GM20000 (cell line): ENCODE results near the gene C17orf113.
A peak's percentile ranks its signal among the peaks of the same experiment; 100 is the strongest.

ENCODE experiments used
- DNase-seq: peaks from one replicate; pipeline ENCODE4 v3.0.0; 2012; ENCODE audit warnings: low spot score
- TF ChIP-seq, protein P1 (sequence below): IDR thresholded peaks from 2 replicates; pipeline ENCODE4 v1.5.1; 2012; ENCODE audit warnings: mild to moderate bottlenecking, control low read depth; ENCODE audit errors: extremely low read depth, missing control alignments

The C17orf113 gene

DNA sequence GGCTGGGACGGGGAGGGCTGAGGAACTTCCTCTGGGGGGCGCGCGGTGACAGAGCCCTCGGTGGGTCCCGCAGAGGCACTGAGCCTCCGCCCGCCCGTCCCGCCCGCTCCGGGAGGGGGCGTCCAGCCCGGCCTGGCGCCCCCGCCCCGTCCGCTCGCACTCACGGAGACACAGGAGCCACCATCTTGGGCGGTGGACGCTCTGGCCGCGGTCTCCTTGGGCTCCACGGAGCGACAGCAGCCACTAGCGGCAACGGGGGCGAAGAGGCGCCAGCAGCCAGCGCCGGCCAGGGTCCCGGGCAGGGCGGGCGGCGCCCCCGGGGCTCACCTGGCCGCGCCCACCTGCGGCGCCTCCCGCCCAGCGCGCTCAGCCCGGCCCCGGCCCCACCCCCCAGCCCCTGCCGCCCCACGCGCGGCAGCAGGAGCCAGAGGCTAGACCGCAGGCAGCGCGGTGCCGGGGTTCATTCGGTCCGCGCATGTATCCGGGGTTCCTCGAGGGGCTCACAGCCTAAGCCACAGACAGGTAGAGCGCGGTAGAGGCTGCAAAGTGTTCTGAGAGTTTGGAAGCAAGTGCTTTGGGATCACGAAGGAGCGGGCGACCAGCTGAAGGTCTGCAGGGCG is at the start of gene C17orf113:
Gene C17orf113 (minus strand): TSS at position 209 of the 620 bp plus-strand sequence. CDS start 7,225 bp downstream, outside the sequence.
- TF ChIP-seq, protein P1, sequence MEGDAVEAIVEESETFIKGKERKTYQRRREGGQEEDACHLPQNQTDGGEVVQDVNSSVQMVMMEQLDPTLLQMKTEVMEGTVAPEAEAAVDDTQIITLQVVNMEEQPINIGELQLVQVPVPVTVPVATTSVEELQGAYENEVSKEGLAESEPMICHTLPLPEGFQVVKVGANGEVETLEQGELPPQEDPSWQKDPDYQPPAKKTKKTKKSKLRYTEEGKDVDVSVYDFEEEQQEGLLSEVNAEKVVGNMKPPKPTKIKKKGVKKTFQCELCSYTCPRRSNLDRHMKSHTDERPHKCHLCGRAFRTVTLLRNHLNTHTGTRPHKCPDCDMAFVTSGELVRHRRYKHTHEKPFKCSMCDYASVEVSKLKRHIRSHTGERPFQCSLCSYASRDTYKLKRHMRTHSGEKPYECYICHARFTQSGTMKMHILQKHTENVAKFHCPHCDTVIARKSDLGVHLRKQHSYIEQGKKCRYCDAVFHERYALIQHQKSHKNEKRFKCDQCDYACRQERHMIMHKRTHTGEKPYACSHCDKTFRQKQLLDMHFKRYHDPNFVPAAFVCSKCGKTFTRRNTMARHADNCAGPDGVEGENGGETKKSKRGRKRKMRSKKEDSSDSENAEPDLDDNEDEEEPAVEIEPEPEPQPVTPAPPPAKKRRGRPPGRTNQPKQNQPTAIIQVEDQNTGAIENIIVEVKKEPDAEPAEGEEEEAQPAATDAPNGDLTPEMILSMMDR, result peak; percentile 54
- peak; percentile 92 for DNase-seq

DNA sequence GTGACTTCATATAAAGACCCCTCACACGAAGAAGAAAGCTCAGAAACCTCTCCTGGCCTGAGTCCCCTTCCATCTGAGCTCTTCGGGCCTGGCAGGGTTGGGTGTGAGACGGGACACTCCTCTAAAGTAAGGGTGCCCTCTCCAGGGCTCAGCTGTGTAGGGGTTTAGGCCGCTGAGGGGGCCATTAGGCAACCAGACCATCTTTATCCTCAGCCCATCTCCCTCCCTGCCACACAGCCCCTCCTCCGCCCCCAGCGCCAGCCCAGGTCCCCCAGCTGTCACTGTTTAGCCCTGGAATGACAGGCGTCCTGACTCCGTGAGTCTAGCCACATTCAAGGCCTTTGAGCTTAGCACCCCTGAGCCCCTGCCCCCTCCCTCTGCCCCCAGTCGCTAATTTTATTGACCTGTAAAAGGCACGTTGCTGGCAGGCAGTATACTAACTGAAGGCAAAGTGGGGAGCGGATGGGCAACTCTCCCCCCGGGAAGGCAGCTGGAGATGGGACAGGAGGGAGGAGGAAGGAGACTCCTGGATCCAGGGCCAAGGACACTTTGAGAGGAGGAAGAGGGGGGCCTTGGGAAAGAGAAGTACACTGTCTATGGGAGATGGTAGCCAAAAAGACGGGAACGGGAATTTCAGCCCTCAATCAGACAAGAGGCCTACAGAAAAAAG is 48.5 kb upstream of the C17orf113 start:
- no peak for DNase-seq

DNA sequence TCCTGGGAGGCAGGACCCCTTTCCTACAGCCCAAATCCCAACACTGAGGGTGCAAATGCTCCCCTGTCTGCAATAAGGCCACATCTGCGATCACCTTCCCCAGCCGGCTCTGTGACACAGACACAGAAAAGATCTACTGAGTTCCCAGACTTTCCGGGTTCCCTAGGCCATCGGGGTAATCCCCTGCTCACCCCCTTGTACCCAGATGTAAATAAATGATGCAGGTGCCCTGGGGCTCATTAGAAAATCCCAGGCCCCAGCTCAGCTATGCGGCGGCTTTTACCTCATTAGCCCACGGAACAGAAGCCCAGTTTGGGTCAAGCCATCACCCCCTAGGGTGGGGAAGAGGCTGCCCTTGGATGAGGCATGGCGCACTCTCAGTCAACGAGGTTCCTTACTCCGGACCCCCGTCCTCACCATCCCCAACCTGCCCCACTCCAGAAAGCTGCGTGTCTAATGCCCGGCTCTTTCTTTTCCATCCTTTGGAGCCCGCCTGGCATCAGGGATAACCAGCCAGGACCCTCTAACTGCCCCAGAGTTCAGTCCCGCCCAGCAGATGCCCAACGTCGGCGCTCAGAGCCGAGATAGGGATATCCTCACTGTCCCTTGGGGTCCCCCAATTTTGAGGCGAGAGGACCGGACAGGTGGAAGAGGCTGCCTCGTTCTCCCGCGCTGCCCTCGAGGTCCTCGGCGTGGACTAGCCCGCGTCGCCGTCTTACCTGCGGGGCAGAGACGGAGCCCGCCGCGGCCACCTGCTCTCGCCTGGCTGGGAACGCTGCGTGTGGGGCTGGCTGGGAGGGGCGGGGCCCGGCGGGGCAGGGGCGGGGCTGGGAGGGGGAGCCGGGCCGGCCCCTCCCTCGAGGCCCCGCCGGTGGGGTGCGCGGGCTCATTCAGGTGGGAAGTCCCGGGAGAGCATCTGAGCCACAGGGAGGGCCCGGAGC is 47.6 kb upstream of the C17orf113 start, which contains the start of gene ZNF385C:
Gene ZNF385C (minus strand): TSS at position 783 of the 941 bp plus-strand sequence. CDS start 35,417 bp downstream, outside the sequence.
- TF ChIP-seq, protein P1, result no peak

More for the DNA sequence above, 48.5 kb upstream of the C17orf113 start:
- TF ChIP-seq, protein P1, result no peak

DNA sequence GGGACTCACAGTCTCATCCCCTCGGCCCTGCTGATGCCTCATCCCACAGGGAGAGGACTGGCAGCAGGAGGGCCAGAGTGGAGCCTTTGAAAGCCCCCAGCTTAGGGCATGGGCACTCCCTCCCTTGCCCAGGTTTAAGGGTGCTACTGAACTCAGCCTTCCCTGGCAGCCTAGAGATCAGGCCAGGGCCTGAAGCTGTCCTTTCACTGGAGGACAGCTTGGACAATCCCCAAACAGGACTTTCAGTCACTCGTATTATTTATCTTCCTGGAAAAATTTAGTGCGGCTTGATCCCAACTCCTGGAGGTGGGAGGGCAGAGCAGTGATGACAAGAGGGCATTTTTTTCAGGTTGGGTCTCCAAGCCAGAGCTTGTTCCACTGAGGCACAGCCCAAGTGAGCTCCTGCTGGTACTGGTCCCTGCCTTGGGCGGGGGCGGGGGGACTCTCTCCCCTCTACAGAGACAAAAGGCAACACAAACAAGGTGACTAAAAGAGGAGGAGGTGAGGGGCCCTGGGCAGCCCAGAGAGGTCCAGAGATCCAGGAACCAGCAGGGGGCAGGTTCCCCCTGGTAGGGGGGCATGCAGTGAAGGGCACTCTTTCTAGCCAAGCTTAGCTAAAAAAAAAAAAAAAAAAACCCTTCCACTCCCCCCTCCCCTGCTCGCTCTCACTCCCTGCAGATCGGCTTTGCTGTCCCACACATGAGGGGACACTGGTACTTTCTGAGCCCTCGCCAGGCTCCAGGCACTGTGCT is 46.1 kb upstream of the C17orf113 start:
- no peak for DNase-seq
- TF ChIP-seq, protein P1, result no peak

More for the DNA sequence above, 47.6 kb upstream of the C17orf113 start, which contains the start of gene ZNF385C:
- peak; percentile 71 for DNase-seq

DNA sequence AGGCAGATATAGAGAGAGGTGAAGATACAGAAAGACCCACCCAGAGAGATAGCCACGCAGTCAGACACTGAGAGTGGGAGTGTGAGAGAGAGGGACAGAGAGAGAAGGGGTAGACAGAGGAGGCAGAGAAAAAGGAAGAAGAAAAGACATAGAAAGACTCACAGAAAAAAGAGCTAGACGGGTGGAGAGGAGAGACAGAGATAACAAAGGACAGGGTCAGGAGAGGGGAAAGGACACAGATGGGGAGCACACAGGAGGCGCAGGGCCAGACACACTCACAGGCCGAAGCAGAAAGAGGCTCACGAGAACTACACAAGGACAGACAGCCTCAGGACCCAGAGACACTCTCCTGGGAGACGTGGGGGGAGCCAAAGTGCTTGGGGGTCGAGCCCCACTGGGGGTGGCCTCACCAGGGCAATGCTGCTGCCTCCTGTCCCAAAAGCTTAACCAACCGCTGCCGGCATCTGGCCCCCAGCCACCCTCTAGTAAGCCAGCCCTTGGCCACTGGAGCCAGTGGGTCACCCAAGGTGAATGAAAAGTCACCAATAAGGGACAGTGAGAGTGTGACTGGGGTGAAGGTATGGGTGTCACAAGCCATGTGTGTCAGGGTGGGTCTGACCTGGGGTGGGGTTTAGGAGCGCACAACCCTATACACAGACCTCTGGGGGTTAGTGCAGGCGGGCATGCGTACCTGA is 44.1 kb upstream of the C17orf113 start:
- TF ChIP-seq, protein P1, result no peak
- no peak for DNase-seq

DNA sequence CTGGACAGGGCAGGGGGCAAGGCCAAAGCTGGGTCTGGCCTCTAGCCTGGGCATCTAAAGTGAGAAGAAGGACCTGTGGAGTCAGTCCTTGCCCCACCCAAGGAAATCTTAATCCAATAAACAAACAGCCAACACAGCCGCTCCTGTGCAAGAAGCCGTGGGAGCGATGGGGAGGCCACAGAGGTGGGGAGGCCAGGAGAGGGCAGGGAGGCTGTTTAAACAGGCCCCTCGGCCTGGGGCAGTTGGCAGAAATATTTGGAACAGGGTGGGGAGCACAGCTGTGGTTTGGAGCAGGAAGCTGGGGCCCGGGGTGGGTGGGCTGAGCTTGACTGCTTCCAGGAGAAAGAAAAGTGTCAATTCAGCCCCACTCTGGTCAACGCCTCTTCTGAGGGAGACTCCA is 42.5 kb upstream of the C17orf113 start:
- DNase-seq, result no peak
- TF ChIP-seq, protein P1, result no peak
